ENCODE data around the gene UMAD1.

The UMAD1 gene

GRCh38 chr7:7830122-7830878 is 189.7 kb downstream of the UMAD1 start:
- no peak for DNase-seq
- no peak for TF ChIP-seq GATA1 (IDR thresholded peaks at IDR 0.05; ENCODE audit: low read depth, low read length)
- no peak for TF ChIP-seq POLR2A (IDR thresholded peaks at IDR 0.05; ENCODE audit: low read length)

- TF ChIP-seq GATA1 (IDR thresholded peaks at IDR 0.05; ENCODE audit: low read depth, low read length) (no peak), POLR2A (IDR thresholded peaks at IDR 0.05; ENCODE audit: low read length) (no peak)
- no peak for DNase-seq
These were observed 192.0 kb downstream of the UMAD1 start for GRCh38 chr7:7832518-7832917.

GRCh38 chr7:7834761-7835160 is 194.2 kb downstream of the UMAD1 start:
- TF ChIP-seq GATA1 (IDR thresholded peaks at IDR 0.05; ENCODE audit: low read depth, low read length) (no peak), POLR2A (IDR thresholded peaks at IDR 0.05; ENCODE audit: low read length) (no peak)
- DNase-seq = no peak

GRCh38 chr7:7841027-7841426 is 200.5 kb downstream of the UMAD1 start:
- DNase-seq = no peak
- TF ChIP-seq POLR2A (IDR thresholded peaks at IDR 0.05; ENCODE audit: low read length) (no peak), GATA1 (IDR thresholded peaks at IDR 0.05; ENCODE audit: low read depth, low read length) (no peak)

- TF ChIP-seq POLR2A (IDR thresholded peaks at IDR 0.05; ENCODE audit: low read length) (no peak), GATA1 (IDR thresholded peaks at IDR 0.05; ENCODE audit: low read depth, low read length) (no peak)
- no peak for DNase-seq
These were observed 202.7 kb downstream of the UMAD1 start for GRCh38 chr7:7843240-7843639.

DNA sequence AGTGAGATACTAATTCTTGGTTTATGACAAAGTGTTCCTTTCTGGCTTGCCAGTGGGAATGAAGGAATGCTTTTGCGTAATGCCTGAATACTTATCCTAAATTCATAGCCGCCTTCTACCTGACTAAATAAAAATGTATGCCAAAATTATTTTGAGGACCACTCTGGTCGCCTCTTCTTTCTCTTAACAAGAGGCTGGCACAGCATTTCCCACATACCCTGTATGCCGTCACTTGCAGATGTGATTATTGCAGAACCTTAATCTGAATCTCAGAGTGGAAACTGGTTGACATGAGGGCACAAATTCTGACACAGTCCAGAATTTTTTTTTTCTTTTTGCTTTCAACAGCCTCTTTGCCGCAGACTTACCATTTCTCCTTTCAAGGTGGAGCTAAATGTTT is 203.4 kb downstream of the UMAD1 start:
- no peak for TF ChIP-seq POLR2A (IDR thresholded peaks at IDR 0.05; ENCODE audit: low read length)
- no peak for DNase-seq

DNA sequence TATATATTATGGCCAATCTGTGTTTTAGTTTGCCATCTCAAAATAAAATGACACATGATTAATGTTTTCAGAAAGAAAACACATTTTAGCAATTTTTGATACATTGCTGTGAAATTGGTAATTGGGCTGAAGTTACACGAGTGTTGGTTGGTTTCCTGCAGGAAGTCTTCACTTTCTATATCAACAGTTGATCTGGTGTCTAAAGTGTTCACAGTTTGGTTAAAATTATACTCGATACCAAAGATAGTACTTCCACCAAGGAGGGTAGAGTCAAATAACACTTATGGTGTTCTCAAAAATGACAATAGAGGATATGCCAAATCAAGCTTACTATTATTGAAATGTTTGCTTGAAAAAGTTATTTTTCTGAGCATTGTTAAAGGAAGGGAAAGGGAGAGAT is 207.7 kb downstream of the UMAD1 start:
- TF ChIP-seq POLR2A (IDR thresholded peaks at IDR 0.05; ENCODE audit: low read length) (no peak), GATA1 (IDR thresholded peaks at IDR 0.05; ENCODE audit: low read depth, low read length) (no peak)
- DNase-seq = no peak

- TF ChIP-seq GATA1 (IDR thresholded peaks at IDR 0.05; ENCODE audit: low read depth, low read length) (no peak), POLR2A (IDR thresholded peaks at IDR 0.05; ENCODE audit: low read length) (no peak)
- no peak for DNase-seq
These were observed 208.3 kb downstream of the UMAD1 start for GRCh38 chr7:7848892-7849291.

DNA sequence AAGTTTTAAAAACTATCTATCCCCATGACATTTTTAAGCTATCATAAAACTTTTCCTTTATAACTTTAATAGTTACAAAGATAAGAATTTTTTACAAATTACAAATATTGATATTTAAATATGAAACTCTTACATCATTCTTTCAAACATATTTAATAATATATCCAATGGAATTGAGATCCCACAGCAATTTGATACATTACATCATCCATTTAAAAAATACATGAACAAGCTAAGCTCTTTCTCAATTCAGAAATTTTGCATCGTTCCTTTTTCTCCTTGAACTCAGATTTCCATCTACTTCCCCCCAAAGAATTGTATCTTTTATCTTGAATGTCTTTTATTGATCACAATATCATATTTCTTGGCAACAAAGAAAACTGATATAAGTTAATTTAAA is 209.6 kb downstream of the UMAD1 start:
- DNase-seq = no peak
- TF ChIP-seq POLR2A (IDR thresholded peaks at IDR 0.05; ENCODE audit: low read length) (no peak), GATA1 (IDR thresholded peaks at IDR 0.05; ENCODE audit: low read depth, low read length) (no peak)

- DNase-seq = no peak
- no peak for TF ChIP-seq POLR2A (IDR thresholded peaks at IDR 0.05; ENCODE audit: low read length)
- no peak for TF ChIP-seq GATA1 (IDR thresholded peaks at IDR 0.05; ENCODE audit: low read depth, low read length)
These were observed 210.8 kb downstream of the UMAD1 start for GRCh38 chr7:7851381-7851780.

- DNase-seq = no peak
- TF ChIP-seq GATA1 (IDR thresholded peaks at IDR 0.05; ENCODE audit: low read depth, low read length) (no peak), POLR2A (IDR thresholded peaks at IDR 0.05; ENCODE audit: low read length) (no peak)
These were observed 211.4 kb downstream of the UMAD1 start for GRCh38 chr7:7851991-7852390.

GRCh38 chr7:7857143-7857583 is 216.6 kb downstream of the UMAD1 start:
- TF ChIP-seq GATA1 (IDR thresholded peaks at IDR 0.05; ENCODE audit: low read depth, low read length) (no peak), POLR2A (IDR thresholded peaks at IDR 0.05; ENCODE audit: low read length) (no peak)
- no peak for DNase-seq

DNA sequence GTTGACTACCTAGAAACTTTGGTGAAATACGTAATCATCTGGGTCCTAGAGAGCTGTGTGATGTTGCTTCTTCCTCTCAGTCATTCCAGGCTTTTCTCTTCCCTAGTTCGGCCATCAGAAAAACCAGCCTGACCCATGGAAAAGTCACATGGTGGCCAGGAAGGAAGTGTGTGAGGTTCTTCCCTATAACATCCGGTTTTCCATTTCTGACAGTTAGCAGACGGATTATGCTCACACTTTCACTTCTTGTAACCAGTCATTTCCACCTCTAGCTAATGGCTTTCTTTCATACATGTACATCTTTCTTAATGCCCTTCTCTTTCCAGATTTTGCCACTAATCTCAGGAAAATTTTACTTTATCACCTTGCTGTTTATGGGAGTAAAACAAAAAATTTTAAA is 218.0 kb downstream of the UMAD1 start:
- TF ChIP-seq POLR2A (IDR thresholded peaks at IDR 0.05; ENCODE audit: low read length) = no peak
- no peak for TF ChIP-seq GATA1 (IDR thresholded peaks at IDR 0.05; ENCODE audit: low read depth, low read length)
- DNase-seq = no peak

- TF ChIP-seq GATA1 (IDR thresholded peaks at IDR 0.05; ENCODE audit: low read depth, low read length) (no peak), POLR2A (IDR thresholded peaks at IDR 0.05; ENCODE audit: low read length) (no peak)
- no peak for DNase-seq
These were observed 218.9 kb downstream of the UMAD1 start for GRCh38 chr7:7859411-7859810.

DNA sequence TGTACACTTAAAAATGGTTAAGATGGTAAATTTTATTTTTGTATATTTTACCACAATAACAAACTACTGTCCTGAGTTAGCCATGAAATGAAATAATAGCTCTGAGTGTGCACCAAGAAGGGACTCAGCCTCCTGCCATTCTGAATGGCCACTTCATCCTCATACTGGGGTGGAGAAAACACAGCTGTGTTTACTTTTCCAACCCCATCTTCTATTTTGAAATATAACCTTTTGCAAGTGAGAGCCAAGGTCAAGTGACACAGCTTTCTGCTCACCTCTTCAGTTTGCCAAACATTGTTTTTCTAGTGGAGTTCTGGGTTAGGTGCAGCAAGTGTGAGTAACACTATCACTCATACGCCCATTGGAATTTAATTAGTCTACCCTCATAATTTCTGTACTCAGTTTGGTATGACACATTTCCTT is 220.7 kb downstream of the UMAD1 start:
- no peak for DNase-seq
- TF ChIP-seq GATA1 (IDR thresholded peaks at IDR 0.05; ENCODE audit: low read depth, low read length) = no peak
- TF ChIP-seq POLR2A (IDR thresholded peaks at IDR 0.05; ENCODE audit: low read length) = no peak
